T-helper 2 cell treated with Interferon-gamma antibody and Interleukin-4, amounts not matched to agents 5 μg/mL and 100 μg/mL, for 36 hours (primary cell): ENCODE results near the gene ZNF567.
A peak's percentile ranks its signal among the peaks of the same experiment; 100 is the strongest.

Source experiments
- DNase-seq: peaks from one replicate; pipeline ENCODE4 v3.0.0; 2021; ENCODE audit warnings: low spot score
- H3K27ac Mint-ChIP-seq: one replicate; pipeline ENCODE4 v1.8.0; 2021; ENCODE audit warnings: mild to moderate bottlenecking, mixed read lengths
- H3K27me3 Mint-ChIP-seq: one replicate; pipeline ENCODE4 v1.8.0; 2021; ENCODE audit warnings: low read depth, mixed read lengths
- H3K36me3 Mint-ChIP-seq: one replicate; pipeline ENCODE4 v1.8.0; 2021; ENCODE audit warnings: low read depth, mixed read lengths
- H3K4me1 Mint-ChIP-seq: one replicate; pipeline ENCODE4 v1.8.0; 2021; ENCODE audit warnings: low read depth, mixed read lengths
- H3K4me3 Mint-ChIP-seq: one replicate; pipeline ENCODE4 v1.8.0; 2022; ENCODE audit warnings: mild to moderate bottlenecking, moderate library complexity, mixed read lengths
- H3K9me3 Mint-ChIP-seq: one replicate; pipeline ENCODE4 v1.8.0; 2021; ENCODE audit warnings: mixed read lengths

ZNF567 gene

GRCh38 chr19:36687214-36688056 lies at the start of gene ZNF567:
ZNF567 (plus strand) TSS chr19:36687612; CDS start chr19:36694868, 7,256 bp downstream.
- H3K4me1 Mint-ChIP-seq: peaks cover 16% of the 10 kb centered on the region
- H3K9me3 Mint-ChIP-seq: peaks cover 49% of the 10 kb centered on the region
- H3K27me3 Mint-ChIP-seq: no peaks in the 10 kb centered on the region
- H3K4me3 Mint-ChIP-seq: peak within 1 kb of the TSS; percentile 98
- H3K36me3 Mint-ChIP-seq: peaks cover 64% of the 10 kb centered on the region
- peak within 1 kb of the TSS; percentile 92 for H3K27ac Mint-ChIP-seq
- DNase-seq: peak; percentile 98

DNA sequence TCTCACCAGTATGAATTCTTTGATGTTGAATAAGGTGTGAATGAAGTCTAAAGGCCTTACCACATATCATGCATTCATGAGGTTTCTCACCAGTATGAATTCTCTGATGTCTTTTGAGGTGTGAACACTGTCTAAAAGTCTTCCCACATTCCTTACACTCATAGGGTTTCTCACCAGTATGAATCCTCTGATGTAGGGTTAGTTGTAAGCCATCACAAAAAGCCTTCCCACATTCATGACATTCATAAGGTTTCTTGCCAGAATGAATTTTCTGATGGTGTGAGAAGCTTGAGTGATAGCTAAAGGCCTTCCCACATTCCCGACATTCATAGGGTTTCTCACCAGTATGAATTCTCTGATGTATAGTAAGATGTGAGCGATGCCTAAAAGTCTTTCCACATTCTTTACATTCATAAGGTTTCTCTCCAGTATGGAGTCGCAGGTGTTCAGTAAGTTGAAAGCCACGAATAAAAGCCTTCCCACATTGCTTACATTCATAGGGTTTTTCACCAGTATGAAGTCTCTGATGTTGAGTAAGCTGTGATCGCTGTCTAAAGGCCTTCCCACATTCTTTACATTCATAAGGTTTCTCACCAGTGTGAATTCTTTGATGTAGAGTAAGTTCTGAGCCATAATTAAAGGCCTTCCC lies 48.4 kb upstream of the ZNF567 start:
- Mint-ChIP-seq H3K9me3 (peaks cover 77% of the 10 kb centered on the region), H3K4me1 (no peaks in the 10 kb centered on the region), H3K36me3 (peaks cover 37% of the 10 kb centered on the region), H3K4me3 (no peak overlapping the region), H3K27me3 (no peaks in the 10 kb centered on the region), H3K27ac (no peak overlapping the region)
- no peak for DNase-seq

- H3K4me3 Mint-ChIP-seq: no peak overlapping the region
- peaks cover 42% of the 10 kb centered on the region for H3K36me3 Mint-ChIP-seq
- no peak overlapping the region for H3K27ac Mint-ChIP-seq
- peaks cover 46% of the 10 kb centered on the region for H3K9me3 Mint-ChIP-seq
- H3K27me3 Mint-ChIP-seq: no peaks in the 10 kb centered on the region
- no peak for DNase-seq
- no peaks in the 10 kb centered on the region for H3K4me1 Mint-ChIP-seq
These were observed 40.7 kb upstream of the ZNF567 start for GRCh38 chr19:36646746-36647145.

DNA sequence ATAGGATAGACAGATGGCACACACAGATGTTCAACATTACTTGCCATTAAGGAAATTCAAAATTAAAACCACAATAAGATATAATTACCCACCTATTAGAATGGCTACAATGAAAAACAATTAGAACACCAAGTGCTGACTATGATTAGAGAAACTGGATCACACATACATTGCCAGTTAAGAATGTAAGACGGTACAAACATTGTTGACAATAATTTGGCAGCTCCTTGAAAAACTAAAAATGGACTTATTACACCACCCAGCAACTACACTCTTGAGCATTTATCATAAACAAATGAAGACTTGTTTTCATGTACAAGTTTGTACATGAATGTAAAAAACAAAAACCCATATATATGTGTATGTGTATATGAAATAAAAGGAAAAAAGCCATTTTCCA lies 34.5 kb upstream of the ZNF567 start:
- H3K27ac Mint-ChIP-seq: no peak overlapping the region
- H3K4me1 Mint-ChIP-seq: no peaks in the 10 kb centered on the region
- DNase-seq: no peak
- H3K4me3 Mint-ChIP-seq: no peak overlapping the region
- no peaks in the 10 kb centered on the region for H3K27me3 Mint-ChIP-seq
- peaks cover 62% of the 10 kb centered on the region for H3K36me3 Mint-ChIP-seq
- peaks cover 50% of the 10 kb centered on the region for H3K9me3 Mint-ChIP-seq

- Mint-ChIP-seq H3K27me3 (no peaks in the 10 kb centered on the region), H3K4me1 (peaks cover 18% of the 10 kb centered on the region), H3K27ac (peak overlapping the region; percentile 33), H3K9me3 (peaks cover 64% of the 10 kb centered on the region), H3K36me3 (peaks cover 52% of the 10 kb centered on the region), H3K4me3 (peak overlapping the region; percentile 99)
- DNase-seq: no peak
These were observed 21.6 kb upstream of the ZNF567 start for GRCh38 chr19:36665832-36666231.

- DNase-seq: no peak
- Mint-ChIP-seq H3K4me1 (peaks cover 18% of the 10 kb centered on the region), H3K36me3 (peaks cover 40% of the 10 kb centered on the region), H3K4me3 (peak overlapping the region; percentile 27), H3K27me3 (no peaks in the 10 kb centered on the region), H3K9me3 (peaks cover 74% of the 10 kb centered on the region), H3K27ac (no peak overlapping the region)
These were observed 18.8 kb upstream of the ZNF567 start for GRCh38 chr19:36668646-36669045.

DNA sequence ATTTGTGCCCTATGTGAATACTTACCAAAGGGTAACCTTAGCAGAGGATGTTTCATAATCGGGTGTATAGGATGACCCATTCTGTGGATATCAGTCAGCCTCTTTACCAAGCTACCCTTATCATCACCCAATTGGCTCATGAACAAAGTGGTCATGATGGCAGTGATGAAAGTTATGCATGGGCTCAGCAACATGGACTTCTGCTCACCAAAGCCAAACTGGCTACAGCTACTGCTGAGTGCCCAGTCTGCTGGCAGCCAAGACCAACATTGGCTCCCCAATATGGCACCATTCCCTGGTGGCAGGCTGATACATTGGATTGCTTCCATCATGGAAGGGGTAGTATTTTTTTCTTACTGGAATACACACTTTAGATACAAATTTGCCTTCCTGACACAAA lies 15.0 kb upstream of the ZNF567 start:
- Mint-ChIP-seq H3K4me3 (no peak overlapping the region), H3K36me3 (peaks cover 19% of the 10 kb centered on the region), H3K27ac (no peak overlapping the region), H3K4me1 (peaks cover 4% of the 10 kb centered on the region), H3K27me3 (no peaks in the 10 kb centered on the region), H3K9me3 (peaks cover 55% of the 10 kb centered on the region)
- no peak for DNase-seq

GRCh38 chr19:36674201-36674600 lies 13.2 kb upstream of the ZNF567 start:
- Mint-ChIP-seq H3K4me1 (no peaks in the 10 kb centered on the region), H3K36me3 (peaks cover 21% of the 10 kb centered on the region), H3K27ac (no peak overlapping the region), H3K27me3 (no peaks in the 10 kb centered on the region), H3K9me3 (peaks cover 58% of the 10 kb centered on the region), H3K4me3 (no peak overlapping the region)
- no peak for DNase-seq

DNA sequence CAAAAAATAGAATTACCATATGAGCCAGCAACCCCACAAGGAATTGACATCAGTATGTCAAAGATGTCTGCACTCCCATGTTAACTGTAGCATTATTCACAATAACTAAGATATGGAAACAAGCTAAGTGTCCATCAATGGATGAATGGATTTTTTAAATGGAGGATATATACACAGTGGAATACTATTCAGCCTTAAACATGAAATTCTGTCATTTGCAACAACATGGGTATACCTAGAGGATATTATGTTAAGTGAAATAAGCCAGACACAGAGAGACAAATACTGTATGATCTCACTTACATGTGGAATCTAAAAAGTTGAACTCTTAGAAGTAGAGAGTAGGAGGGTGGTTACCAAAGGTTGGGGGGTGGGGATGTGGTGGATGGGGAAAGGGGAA lies 8.0 kb upstream of the ZNF567 start:
- Mint-ChIP-seq H3K27me3 (no peaks in the 10 kb centered on the region), H3K4me3 (no peak overlapping the region), H3K9me3 (peaks cover 52% of the 10 kb centered on the region), H3K4me1 (no peaks in the 10 kb centered on the region), H3K27ac (no peak overlapping the region), H3K36me3 (peaks cover 45% of the 10 kb centered on the region)
- DNase-seq: no peak

DNA sequence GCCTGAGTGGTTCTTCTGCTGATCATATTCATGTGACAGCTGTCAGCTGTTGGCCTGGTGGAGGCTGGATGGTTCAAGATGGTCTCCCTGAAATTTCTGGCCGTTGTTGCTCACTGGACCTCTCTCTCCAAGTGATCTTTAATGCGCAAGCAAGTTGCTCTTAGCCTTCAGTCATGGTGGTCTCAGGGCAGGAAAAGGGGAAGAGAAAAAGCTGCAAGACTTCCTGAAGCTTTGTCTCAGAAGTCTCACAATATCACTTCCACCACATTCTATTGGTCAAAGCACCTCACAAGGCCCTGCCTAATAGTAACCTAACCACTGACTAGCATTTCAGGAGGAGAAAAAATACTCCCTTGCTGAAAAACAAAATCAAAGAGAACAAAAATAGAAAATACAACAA lies 1.6 kb upstream of the ZNF567 start:
- Mint-ChIP-seq H3K27me3 (no peaks in the 10 kb centered on the region), H3K4me1 (peaks cover 16% of the 10 kb centered on the region), H3K27ac (no peak overlapping the region)

DNA sequence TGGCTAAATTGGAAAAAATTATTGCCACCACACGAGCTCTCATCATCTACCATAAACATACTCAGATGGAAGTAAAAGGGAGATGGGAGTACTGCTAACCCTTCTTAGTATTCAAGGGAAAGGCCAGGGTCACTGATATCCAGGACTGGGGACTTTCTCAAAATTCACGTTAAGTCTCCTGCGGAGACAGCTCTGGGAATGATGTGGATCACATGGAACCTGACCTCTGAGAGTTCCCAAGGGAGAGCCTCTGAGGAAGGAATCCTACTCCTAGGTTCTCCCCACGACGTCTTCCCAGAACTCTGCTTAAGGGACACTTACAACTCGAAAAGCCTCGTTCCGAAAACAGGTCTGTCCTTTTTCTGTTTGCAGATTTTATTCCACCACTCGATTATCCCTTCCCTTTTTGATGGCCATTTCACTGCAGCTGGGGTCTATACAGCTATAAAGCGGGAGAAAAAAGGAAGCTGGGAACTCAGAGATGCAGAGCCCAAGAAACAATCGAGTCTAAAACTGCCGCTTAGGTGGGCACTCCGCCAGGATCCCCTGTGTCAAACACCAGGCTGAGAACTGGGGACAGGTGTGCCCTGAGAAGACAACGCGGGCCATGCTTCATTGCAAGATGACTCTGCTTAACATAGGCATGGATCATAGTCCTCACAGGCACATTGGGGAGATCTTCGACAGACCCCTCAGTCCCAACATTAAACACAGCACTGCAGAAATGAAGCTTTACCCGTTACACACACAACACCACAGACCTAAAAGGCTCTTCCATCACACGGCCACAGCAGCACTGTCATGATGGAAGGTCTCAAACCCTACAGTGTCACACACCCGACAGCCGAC lies 823 bp upstream of the ZNF567 start:
- H3K36me3 Mint-ChIP-seq: peaks cover 63% of the 10 kb centered on the region
- DNase-seq: no peak

More for the DNA sequence above, 1.6 kb upstream of the ZNF567 start:
- no peak for DNase-seq
- Mint-ChIP-seq H3K36me3 (peaks cover 64% of the 10 kb centered on the region), H3K4me3 (peak overlapping the region; percentile 98), H3K9me3 (peaks cover 50% of the 10 kb centered on the region)

GRCh38 chr19:36688058-36688457 lies 646 bp downstream of the ZNF567 start:
- Mint-ChIP-seq H3K27ac (peak overlapping the region; percentile 92), H3K36me3 (peaks cover 66% of the 10 kb centered on the region), H3K4me3 (peak overlapping the region; percentile 98), H3K9me3 (peaks cover 48% of the 10 kb centered on the region), H3K27me3 (no peaks in the 10 kb centered on the region), H3K4me1 (peaks cover 16% of the 10 kb centered on the region)
- DNase-seq: no peak

More for the DNA sequence above, 823 bp upstream of the ZNF567 start:
- peak overlapping the region; percentile 92 for H3K27ac Mint-ChIP-seq
- peaks cover 48% of the 10 kb centered on the region for H3K9me3 Mint-ChIP-seq
- peak overlapping the region; percentile 98 for H3K4me3 Mint-ChIP-seq
- H3K27me3 Mint-ChIP-seq: no peaks in the 10 kb centered on the region
- peaks cover 16% of the 10 kb centered on the region for H3K4me1 Mint-ChIP-seq

DNA sequence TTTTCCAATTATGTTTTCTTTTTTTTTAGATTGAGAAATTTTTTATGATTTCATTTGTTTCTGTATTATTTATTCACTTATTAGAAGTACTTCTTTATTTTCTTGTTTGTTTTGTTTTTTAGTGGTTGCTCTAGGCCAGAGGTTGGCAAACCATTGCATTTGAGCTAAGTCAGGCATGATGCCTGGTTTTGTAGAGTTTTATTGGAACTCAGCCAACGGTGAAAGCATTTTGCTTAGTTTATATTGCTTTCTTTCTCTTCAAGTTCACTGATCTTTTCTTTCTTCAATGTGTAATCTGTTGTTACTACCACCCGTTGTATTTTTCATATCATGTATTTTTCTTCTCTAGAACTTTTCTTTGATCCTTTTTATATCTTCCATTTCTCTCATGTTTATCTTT lies 19.7 kb downstream of the ZNF567 start:
- no peak for DNase-seq
- Mint-ChIP-seq H3K27me3 (no peaks in the 10 kb centered on the region), H3K4me3 (no peak overlapping the region), H3K27ac (no peak overlapping the region), H3K9me3 (peaks cover 65% of the 10 kb centered on the region), H3K4me1 (no peaks in the 10 kb centered on the region), H3K36me3 (peaks cover 79% of the 10 kb centered on the region)

DNA sequence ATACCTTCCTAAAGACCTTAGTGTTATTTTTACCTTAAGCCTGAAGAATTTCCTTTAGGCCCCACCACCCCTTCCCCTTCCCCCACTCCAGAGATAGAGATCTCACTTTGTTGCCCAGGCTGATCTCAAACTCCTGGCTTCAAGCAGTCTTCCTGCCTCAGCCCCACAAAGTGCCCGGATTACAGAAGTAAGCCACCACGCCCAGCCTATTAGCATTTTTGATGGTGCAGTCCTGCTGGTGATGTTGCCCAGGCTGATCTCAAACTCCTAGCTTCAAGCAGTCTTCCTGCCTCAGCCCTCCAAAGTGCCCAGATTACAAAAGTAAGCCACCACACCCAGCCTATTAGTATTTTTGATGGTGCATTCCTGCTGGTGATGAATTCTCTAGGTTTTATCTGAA lies 22.0 kb downstream of the ZNF567 start:
- Mint-ChIP-seq H3K4me3 (no peak overlapping the region), H3K36me3 (peaks cover 88% of the 10 kb centered on the region), H3K4me1 (no peaks in the 10 kb centered on the region), H3K27me3 (no peaks in the 10 kb centered on the region), H3K9me3 (peaks cover 80% of the 10 kb centered on the region), H3K27ac (no peak overlapping the region)
- no peak for DNase-seq
